ENCODE results near the gene FCER1G.
"Not testable (repeated sequence)": the region's sequence is repeated elsewhere in the genome, so short reads cannot be mapped to it uniquely, and the experiment has no call there.

Gene FCER1G

DNA sequence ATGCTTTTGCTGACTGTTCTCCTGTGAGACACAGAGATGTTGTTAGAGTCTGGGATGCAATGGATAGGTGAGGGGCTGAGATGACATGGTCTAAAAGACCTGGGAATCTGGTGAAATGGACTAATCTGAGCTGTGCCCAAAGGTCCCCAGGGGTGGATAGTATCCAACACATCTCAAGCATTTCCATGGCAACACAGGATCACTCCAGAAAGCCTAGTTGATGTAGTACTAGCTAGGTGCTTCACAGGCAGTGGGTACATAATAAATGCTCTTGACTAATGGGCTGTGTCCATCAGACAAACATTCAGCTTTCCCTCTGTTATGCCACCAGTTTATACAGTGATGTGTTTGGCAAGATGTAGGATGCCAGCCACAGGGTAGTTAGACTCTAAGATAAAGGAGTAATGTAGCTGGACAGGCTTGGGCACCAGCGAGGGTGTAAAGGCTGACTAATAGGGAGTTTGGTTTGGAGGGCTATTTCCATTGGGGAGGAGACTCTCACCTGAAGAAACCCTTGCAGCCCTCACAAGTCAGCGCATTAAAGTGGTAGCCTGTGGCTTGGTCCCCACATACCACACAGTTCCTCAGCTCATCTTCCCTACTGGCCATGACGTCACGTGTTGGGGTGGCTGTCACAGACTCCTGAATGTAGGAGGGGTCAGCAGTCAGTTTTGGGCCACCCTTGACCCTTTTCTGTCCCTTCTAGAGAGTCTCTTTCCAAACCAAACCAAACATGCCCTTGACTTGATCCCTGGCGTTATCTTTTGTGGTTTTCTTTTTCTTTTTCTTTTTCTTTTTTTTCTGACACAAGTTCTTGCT lies 21.1 kb downstream of the FCER1G start:
- DNase-seq: no peak

DNA sequence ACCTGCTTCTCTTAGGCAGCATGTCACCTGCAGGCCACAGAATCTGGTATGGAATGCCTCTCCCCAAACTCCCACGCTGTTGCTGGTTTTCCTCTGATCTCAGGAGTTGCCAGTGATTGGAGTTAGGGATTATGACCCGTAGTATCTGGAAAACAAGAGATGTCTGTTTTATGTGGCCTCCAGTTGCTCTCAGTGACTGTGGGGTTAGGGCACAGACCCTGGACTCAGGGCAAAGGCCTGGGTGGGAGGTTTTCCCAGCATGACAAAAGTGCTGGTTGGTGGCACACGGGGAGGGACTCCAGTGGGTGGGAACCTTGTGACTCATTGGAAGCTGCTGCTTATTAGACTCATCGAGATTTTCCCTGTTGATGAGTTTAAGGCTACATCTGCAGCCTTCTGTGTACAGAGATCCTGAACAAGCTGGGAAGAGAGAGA lies 23.0 kb downstream of the FCER1G start, which contains the start of gene NR1I3:
Gene NR1I3 (minus strand): TSS at position 165 of the 435 bp plus-strand sequence. CDS start 1,638 bp downstream, outside the sequence.
- DNase-seq: no peak

DNA sequence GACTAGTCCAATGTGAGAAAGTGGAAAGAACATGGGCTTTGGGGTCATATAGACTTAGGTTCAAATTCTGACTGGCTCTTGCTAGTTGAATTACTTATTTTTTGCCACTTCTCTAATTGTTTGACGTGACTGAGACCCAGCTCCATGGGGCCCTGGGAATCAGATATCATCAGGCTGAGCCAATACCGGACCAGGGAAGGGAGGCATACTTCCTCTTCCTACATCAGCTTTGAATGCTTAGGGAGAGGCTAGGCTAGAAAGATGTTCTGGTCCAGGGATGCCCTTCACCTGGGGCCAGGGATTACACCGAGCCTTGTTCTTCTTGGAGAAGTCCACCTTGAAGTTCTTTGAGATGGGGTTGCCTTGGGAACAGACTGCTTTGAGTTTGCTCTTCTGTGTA lies 26.6 kb downstream of the FCER1G start:
- DNase-seq: no peak

DNA sequence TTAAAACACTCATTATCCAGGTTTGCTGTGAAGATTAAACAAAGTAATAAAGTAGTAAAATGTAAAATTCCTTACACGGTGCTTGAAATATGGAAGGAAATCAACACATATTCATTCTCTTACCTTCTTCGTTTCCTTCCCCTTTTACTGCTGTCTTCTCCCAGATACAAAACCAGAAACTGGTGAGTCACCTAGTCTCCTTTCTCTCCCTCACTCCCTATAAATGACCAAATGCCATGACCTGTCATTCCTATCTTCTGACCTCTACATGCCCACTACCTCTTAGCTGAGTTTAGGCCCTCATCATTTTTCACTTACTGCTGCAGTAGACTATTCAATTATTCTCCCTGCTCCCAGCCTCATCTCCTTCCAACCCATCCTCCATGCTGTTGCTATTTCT lies 27.2 kb downstream of the FCER1G start:
- no peak for DNase-seq

DNA sequence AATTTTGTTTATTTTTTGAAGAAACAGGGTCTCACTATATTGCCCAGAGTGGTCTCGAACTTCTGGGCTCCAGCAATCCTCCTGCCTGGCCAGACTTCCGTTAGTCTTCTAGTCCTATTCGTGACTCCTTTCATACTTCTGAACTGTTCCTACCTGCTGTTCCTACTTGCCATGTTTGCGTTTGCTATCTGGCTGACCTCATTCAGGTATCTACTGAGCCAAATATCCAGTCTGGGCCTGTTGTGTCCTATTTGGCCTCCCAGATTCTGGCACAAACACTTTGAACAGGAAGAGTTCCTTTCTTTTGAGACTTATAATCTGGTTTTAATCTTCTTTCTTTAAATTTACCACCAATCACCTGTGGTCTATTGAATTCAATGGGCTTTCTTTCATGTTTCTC lies 29.8 kb downstream of the FCER1G start:
- DNase-seq: no peak

- not testable (repeated sequence) for DNase-seq
Observed at GRCh38 chr1:161250100-161250499, 35.0 kb downstream of the FCER1G start.

- no peak for DNase-seq
Observed at GRCh38 chr1:161250829-161251228, 35.7 kb downstream of the FCER1G start.

GRCh38 chr1:161251579-161251978 lies 36.5 kb downstream of the FCER1G start:
- no peak for DNase-seq

DNA sequence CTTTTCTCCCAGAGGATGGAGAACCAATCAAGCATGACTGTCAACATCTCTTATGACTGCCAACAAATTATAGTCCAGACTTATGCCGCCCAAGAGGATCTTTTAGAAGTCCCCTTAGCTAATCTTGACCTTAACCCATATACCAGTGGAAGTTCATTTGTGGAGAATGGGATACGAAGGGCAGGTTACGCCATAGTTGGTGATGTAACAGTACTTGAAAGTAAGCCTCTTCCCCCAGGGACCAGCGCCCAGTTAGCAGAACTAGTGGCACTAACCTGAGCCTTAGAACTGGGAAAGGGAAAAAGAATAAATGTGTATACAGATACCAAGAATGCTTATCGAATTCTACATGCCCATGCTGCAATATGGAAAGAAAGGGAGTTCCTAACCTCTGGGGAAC lies 40.2 kb downstream of the FCER1G start:
- DNase-seq: not testable (repeated sequence)

GRCh38 chr1:161255955-161256520 lies 40.9 kb downstream of the FCER1G start:
- DNase-seq: not testable (repeated sequence)

DNA sequence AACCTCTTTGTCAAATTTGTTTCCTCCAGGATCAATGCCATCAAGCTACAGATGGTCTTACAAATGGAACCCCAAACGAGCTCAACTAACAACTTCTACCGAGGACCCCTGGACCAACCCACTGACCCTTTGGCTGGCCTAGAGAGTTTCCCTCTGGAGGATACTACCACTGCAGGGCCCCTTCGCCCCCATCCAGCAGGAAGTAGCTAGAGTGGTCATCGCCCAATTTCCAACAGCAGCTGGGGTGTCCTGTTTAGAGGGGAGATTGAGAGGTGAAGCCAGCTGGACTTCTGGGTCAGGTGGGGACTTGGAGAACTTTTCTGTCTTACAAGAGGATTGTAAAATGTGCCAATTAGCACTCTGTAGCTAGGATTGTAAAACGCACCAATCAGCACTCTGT lies 42.0 kb downstream of the FCER1G start:
- not testable (repeated sequence) for DNase-seq

- peak; percentile 31 for DNase-seq
Observed at GRCh38 chr1:161258439-161259344, 43.6 kb downstream of the FCER1G start, which contains the start of gene PCP4L1. TSS of gene PCP4L1 (plus strand) at chr1:161258745. CDS start at chr1:161258975, 230 bp downstream.

GRCh38 chr1:161259345-161259702 lies 44.2 kb downstream of the FCER1G start:
- no peak for DNase-seq

DNA sequence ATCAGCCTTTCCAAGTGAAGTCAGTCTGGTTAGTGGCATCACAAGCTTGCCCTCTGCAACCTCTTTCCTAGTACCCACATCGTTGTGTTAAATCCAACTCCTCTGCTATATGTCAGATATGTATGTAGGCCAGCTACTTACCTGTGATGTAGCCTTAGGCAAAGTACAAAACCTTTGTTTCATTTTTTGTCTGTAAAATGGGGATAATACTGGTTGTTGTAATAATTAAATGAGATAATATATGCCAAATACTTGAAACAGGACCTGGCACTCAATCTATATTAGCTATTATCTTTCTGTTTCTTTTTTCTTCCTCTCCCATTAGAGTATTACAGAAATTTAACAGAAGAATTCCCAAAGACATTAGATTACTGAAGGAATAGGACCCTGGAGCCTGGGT lies 44.7 kb downstream of the FCER1G start:
- DNase-seq: no peak

- DNase-seq: no peak
Observed at GRCh38 chr1:161260376-161261260, 45.5 kb downstream of the FCER1G start.

GRCh38 chr1:161261261-161262235 lies 46.5 kb downstream of the FCER1G start:
- DNase-seq: no peak

GRCh38 chr1:161265305-161265704 lies 50.2 kb downstream of the FCER1G start:
- no peak for DNase-seq

GRCh38 chr1:161266202-161266601 lies 51.1 kb downstream of the FCER1G start:
- DNase-seq: no peak

GRCh38 chr1:161266836-161267235 lies 51.7 kb downstream of the FCER1G start:
- no peak for DNase-seq

DNA sequence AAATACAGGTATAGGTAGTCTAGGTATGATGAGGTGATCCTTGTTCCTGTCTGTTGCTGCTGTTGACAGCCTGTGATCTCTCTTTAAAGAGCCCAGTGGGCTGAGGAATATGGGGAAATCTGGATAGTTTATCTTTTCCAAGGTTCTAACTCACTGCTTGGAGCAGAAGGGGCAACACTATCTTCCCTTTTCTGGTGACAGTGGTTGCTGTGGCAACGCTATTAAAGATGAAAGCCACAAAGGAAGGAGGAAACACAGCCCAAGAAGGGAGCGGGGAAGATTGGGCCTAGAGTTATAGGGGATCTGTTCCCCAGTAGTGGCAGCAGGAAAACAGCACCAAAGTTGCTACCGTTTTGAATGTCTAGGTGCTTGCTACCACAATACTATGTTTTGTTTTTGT lies 52.2 kb downstream of the FCER1G start:
- DNase-seq: no peak
